Adipose tissue (tissue), 3 donors: ENCODE measurements around the gene PLEKHG3. TPM values are rescaled to one million over a fixed set of nuclear protein-coding genes. Genes with fewer than 3 reads are reported as not detected.
"Not testable (repeated sequence)": the region's sequence is repeated elsewhere in the genome, so short reads cannot be mapped to it uniquely, and the experiment has no call there.

Source experiments
- H3K27ac ChIP-seq: one replicate; pipeline ENCODE4 v1.5.1; 2013; ENCODE audit warnings: low read depth, low read length
- WGBS, 3 donors: extraction: QIAGEN DNeasy Blood & Tissue Kit; methylation state at CpG; one replicate each; pipeline ENCODE4 v1.1.7; 2013; 5-methylcytosine and 5-hydroxymethylcytosine counted together
- polyA plus RNA-seq, 3 donors: library from polyadenylated mRNA; stranded (reverse); fragments of 200-250 nt; gene quantifications; one replicate each; pipeline ENCODE4 v1.2.3, GENCODE V29; 2013
- donor health status: healthy with polysubstance abuse.
- donor health status: Bipolar disorder and iron deficiency.
- donor health status: healthy.

Gene PLEKHG3
- polyA plus RNA-seq, 3 donors = 17.8 to 23.5 (median 21.3) TPM

DNA sequence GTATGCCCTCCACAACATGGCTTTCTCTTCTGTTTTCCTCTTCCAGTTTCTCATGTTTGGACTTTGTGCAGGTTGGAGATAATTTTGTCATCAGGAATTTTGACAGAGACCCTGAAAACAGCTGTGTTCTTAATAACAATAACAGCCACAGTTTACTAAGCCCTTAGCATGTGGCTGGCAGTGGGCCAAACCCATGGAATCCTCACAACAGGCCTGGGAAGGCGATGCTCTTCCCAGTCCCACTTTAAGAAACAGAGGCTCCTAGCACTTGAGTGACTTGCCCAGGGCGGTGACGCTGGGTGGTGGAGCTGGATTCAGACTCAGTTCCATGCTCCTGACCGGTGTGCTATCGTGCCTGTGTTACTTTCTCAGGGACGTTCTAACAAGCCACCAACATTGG, 20.1 kb upstream of the PLEKHG3 start:
- WGBS, 3 donors = 53 to 84% (median 83%) methylated on average over 6 of the region's 6 CpGs

DNA sequence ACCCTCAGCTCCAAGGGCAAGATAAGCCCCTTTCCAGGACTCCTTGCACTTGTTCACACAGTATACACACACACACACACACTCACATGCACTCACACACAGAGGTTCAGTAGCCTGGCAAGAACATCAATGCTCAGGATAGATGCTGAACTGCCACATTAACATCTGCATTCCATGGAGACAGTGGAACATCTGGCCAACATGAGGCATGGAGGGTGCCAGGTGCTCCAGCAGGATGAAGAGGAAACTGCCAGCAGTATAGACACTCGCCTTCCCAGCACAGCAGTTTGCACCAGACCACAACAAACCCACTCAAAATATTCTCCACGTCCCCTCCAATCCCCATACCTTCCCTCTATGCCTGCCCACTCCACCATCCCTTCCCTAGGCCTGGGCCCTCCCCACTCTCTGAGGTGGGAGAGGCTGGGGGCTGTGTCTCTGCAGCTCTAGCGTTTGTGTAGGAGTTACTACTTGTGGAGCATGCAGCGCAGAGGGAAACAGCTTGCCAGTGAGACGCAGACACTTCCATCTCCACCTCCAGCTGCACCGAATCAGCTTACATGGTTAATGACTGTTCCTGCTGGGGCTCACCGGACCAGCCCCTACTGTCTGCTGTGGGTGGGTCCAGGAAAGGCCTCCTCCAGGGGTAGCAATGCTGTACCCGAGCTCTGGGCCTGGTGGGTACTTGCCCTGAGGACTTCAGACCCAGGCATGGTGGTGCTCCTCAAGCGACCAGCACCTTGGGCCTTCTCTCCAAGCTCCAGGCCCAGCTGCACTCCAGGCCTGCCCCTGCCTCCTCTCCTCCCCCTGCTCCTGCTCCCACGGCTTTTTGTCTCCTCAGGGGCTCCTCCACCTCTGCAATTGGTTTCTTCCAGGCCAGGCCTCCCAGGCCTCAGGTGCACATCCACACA, 18.6 kb upstream of the PLEKHG3 start:
- no peak overlapping the region for H3K27ac ChIP-seq
- 63 to 86% (median 65%) methylated on average over 10 of the region's 10 CpGs for WGBS, 3 donors

More for the DNA sequence above, 20.1 kb upstream of the PLEKHG3 start:
- H3K27ac ChIP-seq = no peak overlapping the region

DNA sequence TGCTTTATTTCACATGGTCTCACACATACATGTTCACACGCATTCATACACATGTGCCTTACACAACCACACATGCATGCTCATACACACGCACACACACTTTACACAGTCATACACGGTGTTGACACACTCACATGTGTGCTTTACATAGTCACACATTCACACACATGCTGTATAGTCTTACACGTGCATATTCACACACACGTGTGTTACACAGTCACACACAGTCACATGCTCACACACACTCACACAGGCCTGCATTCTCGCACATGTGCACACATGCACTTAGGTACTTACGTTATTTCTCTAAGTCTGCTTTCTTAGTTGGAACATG, 18.0 kb upstream of the PLEKHG3 start:
- WGBS, 3 donors = 78 to 81% (median 80%) methylated on average over 7 of the region's 7 CpGs
- no peak overlapping the region for H3K27ac ChIP-seq

DNA sequence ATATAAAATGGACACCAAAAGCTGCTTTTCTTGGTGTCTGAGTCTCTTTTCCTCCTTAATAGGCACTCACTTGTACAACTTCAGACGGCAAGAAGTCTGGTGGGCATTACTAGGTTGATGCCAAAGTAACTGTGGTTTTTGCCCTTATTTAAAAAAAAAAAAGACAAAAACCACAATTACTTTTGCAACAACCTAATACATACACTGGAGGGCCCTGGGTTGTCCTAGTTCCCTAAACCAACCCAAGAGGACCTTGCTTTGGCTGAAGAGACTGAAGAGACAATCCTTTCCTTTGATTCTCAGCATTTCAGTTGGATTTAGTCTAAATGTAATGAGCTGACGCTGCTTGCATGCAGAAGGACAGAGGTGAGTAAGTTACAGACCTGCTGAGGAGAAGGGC, 16.2 kb upstream of the PLEKHG3 start:
- WGBS, 3 donors = 62 to 87% (median 63%) methylated on average over 2 of the region's 2 CpGs
- no peak overlapping the region for H3K27ac ChIP-seq

DNA sequence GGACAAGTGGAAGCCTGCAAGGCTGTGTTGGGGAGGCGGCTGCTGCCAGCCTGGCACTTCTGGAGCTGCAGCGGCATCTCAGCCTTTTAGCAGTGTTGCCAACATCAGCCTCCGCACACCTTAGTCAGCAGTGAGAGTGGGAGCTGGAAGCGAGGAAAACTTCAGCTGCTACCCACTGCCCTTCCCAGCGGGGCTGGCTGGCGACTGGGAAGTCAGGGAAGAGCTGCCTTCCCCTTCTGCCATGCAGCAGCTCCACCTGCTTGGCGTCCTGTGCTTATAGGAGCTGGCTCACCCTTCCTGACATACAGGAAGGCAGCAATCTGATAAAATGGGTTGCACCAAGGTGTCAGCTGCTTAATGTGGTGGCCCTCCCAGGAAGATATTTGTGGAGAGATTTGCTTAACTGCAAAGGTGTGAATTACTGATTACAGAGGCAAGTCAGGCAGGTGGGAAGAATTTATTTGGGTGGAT, 15.4 kb upstream of the PLEKHG3 start:
- WGBS, 3 donors = 34 to 65% (median 64%) methylated on average over 7 of the region's 7 CpGs
- H3K27ac ChIP-seq = no peak overlapping the region

DNA sequence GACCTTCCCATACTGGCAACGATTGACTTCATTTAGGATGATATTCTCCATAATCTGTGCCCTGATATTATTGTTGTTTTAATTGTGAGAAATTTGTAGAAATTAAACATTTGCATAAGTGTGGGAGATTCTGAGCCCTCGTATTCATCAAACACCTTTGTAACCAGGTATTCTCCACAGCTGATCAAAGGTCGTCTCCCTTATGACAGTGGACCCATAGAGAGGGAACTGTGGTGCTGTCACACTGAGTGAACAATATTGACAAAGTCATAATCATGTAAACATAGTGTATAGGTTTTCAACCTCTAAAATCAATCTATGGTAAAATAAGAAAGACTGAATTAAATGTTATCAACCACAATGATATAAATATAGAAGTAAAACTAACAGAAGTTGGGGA, 14.9 kb upstream of the PLEKHG3 start:
- WGBS, 3 donors = 33 to 77% (median 69%) methylated on average over 3 of the region's 3 CpGs
- H3K27ac ChIP-seq = no peak overlapping the region

DNA sequence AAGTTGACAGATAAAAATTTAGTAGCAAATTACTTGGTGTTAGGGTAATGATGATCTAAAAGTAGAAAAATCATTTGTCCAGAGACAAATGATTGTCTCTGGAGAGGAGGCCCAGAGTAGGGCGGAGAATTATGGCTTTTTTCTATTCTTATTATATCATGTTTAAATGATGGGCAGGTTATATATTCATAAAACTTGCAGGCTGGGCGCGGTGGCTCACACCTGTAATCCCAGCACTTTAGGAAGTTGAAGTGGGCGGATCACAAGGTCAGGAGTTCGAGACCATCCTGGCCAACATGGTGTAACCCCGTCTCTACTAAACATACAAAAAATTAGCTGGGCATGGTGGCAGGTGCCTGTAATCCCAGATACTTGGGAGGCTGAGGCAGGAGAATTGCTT, 13.6 kb upstream of the PLEKHG3 start:
- WGBS, 3 donors = 90 to 95% (median 94%) methylated on average over 6 of the region's 6 CpGs
- H3K27ac ChIP-seq = not testable (repeated sequence)

DNA sequence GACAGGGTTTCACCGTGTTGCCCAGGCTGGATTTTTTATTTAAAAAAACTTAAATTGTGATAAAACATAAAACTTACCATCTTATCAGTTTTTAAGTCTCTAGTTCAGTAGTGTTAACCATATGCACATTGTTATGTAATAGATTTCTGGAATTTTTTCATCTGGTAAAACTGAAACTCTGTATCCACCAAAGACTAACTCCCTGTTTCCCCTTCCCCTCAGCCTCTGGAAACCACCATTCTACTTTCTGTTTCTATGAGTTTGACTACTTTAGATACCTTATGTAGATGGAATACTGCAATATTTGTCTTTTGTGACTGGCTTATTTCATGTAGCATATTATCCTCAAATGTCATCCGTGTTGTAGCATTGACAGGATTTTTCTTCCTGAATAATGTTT, 12.8 kb upstream of the PLEKHG3 start:
- WGBS, 3 donors = 85 to 94% (median 89%) methylated on average over 2 of the region's 2 CpGs
- no peak overlapping the region for H3K27ac ChIP-seq

DNA sequence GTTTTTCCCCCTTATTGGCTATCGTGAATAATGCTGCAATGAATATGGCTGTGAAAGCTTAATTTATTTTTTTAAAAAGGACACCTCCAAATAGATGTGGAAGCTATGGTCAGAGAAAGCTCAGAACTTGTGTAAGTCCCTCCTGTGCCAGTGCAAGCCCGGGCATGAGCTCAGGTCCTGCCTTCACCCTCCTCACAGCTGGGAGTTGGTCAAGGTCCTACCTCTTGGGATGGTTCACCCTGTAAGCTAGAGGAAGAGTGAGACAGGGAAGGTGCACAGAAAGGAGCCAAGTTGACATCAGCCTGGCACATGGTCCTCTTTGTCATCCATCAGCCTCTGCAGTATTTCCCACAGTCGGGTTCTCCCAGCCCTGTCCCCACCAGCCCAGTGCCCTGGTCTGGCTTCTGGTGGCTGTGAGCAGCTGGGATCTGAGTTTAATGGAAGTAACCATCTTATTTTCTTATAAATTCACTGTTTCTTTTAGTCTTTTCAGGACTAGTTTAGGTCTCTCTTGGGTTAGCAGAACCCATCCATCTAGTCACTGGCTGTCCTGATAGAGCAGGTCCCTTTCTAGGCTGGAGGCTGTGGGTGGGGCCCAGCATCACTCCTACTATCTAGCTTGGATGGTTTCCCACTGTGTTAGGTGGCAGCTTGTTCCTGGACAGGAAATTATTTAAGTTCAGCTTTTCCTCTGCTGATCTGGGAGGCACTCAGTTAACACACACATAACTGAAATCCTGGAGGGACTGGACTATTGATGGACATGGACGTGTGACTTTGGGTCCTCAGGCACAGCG, 11.8 kb upstream of the PLEKHG3 start:
- no peak overlapping the region for H3K27ac ChIP-seq
- WGBS, 3 donors = 84 to 90% (median 87%) methylated on average over 5 of the region's 5 CpGs

DNA sequence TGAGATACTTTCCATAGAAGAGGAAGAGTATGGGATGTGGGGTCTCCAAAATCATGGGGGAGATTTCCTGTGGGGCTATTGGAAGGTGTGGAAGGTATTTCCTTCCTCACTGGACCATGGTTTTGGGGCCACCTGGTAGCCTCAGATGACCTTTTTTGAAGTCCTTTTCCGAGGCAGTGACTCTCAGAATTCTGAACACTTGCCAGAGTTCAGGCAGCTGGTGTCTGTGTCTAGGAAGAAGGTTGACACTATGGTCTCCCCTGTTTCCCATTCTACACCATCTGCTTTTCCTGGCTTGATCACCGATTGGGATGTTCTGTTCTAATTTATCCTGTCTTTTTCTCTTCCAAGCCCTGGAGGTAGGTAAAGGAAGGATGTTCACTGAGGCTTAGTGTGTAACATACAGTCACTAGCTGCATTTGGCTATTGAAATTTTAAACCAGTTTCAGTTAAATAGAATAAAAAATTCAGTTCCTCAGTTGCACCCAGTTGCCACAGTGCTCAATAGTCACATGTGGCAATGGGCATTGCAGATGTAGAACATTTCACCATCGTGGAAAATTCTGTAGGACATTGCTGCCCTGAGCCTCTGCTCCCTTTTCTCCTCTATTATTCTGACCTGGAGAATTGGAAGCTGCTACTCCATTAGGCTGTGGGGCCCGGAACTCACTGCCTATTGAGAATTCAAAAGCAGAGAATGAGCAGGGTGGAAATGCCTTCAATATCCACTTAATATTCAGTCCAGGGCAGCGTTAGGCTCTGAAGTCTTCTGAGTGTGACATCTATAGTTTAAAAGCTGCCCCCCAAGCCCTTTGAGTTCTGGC, 11.0 kb upstream of the PLEKHG3 start:
- WGBS, 3 donors = 55 to 72% (median 60%) methylated on average over 5 of the region's 5 CpGs
- H3K27ac ChIP-seq = no peak overlapping the region

DNA sequence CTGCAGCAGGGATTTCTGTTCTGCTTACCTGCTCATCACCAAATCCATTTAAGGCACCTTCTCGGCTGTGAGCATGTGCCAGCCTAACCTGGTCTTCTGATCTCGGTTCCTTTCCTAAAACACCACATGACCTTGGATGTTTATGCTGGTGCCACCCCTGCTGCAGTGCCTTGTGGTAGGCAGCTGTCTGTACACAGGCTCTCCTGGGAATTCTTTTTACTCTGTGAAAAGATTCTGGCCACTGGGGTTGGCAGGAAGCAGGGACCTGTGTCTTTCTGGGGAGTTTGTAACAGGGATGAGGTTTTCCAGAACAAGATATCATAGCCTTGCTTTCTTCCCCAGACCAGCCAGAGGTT, 10.4 kb upstream of the PLEKHG3 start:
- WGBS, 3 donors = 30 to 84% (median 72%) methylated on average over 2 of the region's 2 CpGs
- H3K27ac ChIP-seq = no peak overlapping the region

DNA sequence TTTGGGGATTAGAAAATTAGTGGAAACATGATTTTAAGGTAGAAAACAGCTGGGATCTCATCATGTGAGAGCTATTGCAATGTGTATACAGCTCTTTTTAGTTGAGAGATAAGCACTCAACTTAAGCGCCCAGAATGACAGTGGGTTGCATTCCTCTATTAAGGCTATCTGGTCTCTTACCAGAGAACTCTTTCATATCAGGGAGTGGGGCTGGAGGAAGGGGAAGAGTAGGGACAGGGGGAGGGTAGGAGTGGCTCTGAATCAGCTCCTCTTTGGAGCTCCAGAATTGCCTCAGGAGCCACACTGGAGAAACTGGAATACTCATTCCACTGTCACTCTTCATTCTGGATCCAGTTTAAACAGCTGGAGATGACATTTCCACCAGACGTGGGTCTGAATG, 9.2 kb upstream of the PLEKHG3 start:
- H3K27ac ChIP-seq = no peak overlapping the region
- WGBS, 3 donors = 60 to 84% (median 80%) methylated on average over 2 of the region's 2 CpGs

DNA sequence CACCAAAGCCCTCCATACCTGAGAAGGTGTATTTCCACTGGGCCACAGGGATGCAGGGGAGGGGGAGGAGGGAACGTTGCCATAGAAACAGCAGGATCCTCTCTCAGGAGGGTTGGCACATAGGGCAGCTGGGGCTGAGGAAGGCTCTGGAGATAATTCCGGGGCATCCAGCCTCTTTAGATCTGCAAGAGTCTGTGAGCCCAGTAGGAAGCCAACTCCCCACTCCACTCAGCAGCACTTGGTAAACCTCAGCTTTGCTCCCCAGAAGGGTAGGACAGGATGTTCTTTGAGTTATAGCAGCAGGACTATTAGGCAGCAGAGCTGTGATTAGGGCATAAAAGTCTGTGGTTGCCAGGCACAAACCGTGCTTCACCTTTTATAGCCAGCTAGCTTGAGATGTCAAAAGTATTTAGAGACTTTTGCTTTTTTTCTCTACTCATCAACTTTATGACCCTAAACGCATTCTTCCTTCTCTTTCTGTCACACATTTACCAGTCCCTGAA, 7.8 kb upstream of the PLEKHG3 start:
- no peak overlapping the region for H3K27ac ChIP-seq
- WGBS, 3 donors = 71 to 78% (median 72%) methylated on average over 4 of the region's 4 CpGs

DNA sequence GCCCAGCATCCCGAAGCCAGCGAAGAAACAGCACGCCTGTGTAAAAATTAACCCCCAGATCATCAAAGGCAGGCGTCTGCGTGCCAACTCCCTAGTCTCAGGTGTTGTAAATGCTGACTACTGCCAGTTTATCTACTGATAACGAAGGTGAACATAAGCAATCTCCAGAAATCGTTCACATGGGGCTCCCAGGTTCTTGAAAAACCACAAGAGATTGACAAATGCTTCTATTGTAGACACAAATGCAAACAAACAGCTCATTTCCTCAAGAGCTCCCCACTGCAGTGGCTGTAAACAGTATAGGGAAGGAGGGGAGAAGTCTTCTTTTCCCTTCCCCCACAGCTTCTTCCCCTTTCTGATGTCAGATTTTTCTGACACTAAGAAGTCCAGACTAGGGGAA, 5.3 kb upstream of the PLEKHG3 start:
- WGBS, 3 donors = 16 to 59% (median 50%) methylated on average over 7 of the region's 7 CpGs
- H3K27ac ChIP-seq = no peak overlapping the region

DNA sequence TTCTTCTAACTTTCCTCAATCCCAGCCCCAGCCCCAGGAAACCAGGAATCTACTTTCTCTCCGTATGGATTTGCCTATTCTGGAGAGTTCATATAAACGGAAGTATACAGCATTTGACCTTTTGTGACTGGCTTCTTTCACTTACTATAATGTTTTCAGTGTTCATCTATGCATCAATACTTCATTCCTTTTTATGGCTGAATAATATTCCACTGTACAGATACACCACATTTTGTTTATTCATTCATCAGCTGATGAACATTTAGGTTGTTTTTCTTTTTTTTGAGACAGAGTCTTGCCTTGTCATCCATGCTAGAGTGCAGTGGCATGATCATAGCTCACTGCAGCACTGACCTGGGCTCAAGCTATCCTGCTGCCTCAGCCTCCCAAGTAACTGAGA, 3.9 kb upstream of the PLEKHG3 start:
- H3K27ac ChIP-seq = no peak overlapping the region
- WGBS, 3 donors = 79 to 84% (median 79%) methylated on average over 2 of the region's 2 CpGs

DNA sequence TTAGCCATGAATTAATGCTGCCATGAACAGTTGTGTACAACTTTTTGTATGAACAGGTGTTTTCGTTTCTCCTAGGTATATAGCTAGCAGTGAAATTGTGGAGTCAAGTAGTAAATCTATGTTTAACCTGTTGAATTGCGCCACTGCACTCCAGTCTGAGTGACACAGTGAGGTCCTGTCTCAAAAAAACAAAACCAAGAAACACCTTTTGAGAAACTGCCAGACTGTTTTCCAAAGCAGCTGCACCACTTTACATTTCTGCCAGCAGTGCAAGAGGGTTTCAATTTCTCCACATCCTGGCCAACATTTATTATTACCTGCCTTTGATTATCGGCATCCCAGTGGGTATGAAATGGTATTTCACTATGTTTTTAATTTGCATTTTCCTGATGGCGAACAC, 3.3 kb upstream of the PLEKHG3 start:
- no peak overlapping the region for H3K27ac ChIP-seq
- WGBS, 3 donors = 76 to 93% (median 92%) methylated on average over 4 of the region's 4 CpGs

DNA sequence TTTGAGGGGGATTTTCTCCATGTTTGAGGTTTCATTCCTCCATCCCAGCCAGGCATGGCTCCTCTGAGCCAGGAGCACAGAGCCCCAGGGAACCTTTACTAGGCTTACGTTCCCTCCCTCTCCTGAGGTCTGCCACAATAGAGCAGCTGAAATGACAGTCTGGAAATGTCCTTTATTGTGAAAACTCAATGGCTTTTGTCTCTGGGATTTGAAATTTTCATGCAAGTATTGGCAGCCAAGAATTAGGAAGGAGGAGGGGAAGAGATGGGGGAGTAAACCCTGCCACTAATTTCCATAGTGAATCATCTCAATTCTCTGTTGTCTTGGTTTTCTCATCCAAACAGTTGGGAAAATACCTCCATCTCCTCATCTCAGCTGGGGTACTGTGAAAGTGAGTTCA, 2.6 kb upstream of the PLEKHG3 start:
- 52 to 95% (median 68%) methylated on average over 1 of the region's 1 CpG for WGBS, 3 donors
- no peak overlapping the region for H3K27ac ChIP-seq

DNA sequence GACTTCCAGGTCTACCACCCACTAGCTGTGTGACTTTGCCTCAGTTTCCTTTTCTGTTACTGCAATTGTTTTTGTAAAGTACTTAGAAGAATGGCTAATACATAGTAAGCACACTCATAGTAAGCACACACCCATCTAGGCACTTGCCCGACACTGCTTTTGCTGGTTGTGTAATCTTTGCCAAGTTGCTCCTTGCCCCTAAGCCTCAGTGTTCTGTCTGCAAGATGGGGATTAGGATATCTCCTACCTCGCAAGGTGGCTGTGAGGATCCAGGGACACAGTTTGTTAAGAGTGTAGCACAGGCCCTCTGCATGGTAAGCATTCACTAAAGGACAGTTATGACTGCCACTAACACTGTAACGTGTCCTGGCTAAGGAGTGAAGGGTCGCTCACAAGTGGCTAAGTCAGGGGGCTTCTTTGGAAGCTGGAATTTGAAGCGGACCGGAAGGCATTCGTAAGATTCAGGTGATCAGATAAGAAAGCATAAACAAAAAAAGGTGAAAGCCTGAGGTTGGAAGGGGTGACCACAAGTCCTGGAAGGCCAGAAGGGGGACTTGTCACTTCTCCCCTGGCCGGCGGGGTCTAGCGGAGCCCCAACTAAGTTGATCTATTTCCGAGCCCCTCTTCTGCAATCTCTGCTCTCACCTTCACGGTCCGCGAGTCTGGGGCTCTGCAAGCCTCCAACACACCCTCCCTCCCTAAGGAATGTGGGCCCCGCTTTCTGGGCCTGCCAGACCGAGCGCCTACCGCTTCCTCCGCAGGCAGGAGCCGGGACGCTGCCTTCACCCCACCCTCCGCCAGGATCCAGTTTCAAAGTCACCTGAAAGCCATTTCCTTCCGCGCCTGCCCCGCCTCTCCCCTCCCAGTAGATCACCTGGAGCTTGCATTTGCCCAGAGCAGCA, 1.5 kb upstream of the PLEKHG3 start:
- no peak overlapping the region for H3K27ac ChIP-seq
- 37 to 63% (median 59%) methylated on average over 25 of the region's 25 CpGs for WGBS, 3 donors
